Liver (tissue), 9 donors: Measurements from ENCODE around the gene SGPP1. TPM values are rescaled to one million over a fixed set of nuclear protein-coding genes. Genes with fewer than 3 reads are reported as not detected.

Experiments
- DNase-seq: peaks from one replicate; pipeline ENCODE4 v3.0.0-alpha.2; 2017; ENCODE audit warnings: low spot score
- H3K27ac ChIP-seq, 2 donors: one replicate each; pipeline ENCODE4 v1.7.0; 2013; ENCODE audit warnings: inconsistent platforms in 2 of 2, low read length in 2 of 2, control low read depth in 1 of 2, low read depth in 1 of 2, mild to moderate bottlenecking in 1 of 2
- H3K27me3 ChIP-seq, 4 donors: one replicate each; pipeline versions ENCODE4 v1.6.1 to v1.7.0; 2013; ENCODE audit warnings: low read length in 3 of 4, inconsistent platforms in 1 of 4, mild to moderate bottlenecking in 1 of 4, moderate library complexity in 1 of 4; ENCODE audit not compliant: control insufficient read depth in 4 of 4, insufficient read depth in 4 of 4
- H3K36me3 ChIP-seq, 4 donors: one replicate each; pipeline versions ENCODE4 v1.6.1 to v1.7.0; 2013; ENCODE audit warnings: low read length in 3 of 4, mild to moderate bottlenecking in 3 of 4, low read depth in 1 of 4, moderate library complexity in 1 of 4; ENCODE audit not compliant: control insufficient read depth in 4 of 4, insufficient read depth in 3 of 4
- H3K4me1 ChIP-seq, 4 donors: one replicate each; pipeline versions ENCODE4 v1.6.1 to v1.7.0; 2013; ENCODE audit warnings: low read length in 3 of 4, mild to moderate bottlenecking in 3 of 4, moderate library complexity in 1 of 4; ENCODE audit not compliant: control insufficient read depth in 4 of 4, insufficient read depth in 4 of 4
- H3K4me3 ChIP-seq, 3 donors: one replicate each; pipeline versions ENCODE4 v1.6.1 to v1.7.0; 2013; ENCODE audit warnings: low read length in 3 of 3, control low read depth in 1 of 3, low read depth in 1 of 3, mild to moderate bottlenecking in 1 of 3
- H3K9ac ChIP-seq, 2 donors: one replicate each; pipeline ENCODE4 v1.7.0; 2013; ENCODE audit warnings: low read length in 2 of 2, mild to moderate bottlenecking in 2 of 2, moderate library complexity in 2 of 2, control low read depth in 1 of 2, low read depth in 1 of 2
- H3K9me3 ChIP-seq, 4 donors: one replicate each; pipeline versions ENCODE4 v1.6.1 to v1.7.0; 2013; ENCODE audit warnings: low read length in 3 of 4; ENCODE audit not compliant: control insufficient read depth in 4 of 4
- ATF3 ChIP-seq: IDR thresholded peaks from 2 replicates; pipeline ENCODE4 v1.6.1; 2016; ENCODE audit warnings: antibody characterized with exemption
- EGR1 ChIP-seq, 2 donors: IDR thresholded peaks; 2 replicates each; pipeline ENCODE4 v1.6.1; 2016 to 2018; ENCODE audit warnings: antibody characterized with exemption in 2 of 2, low read depth in 2 of 2
- FOXA1 ChIP-seq: IDR thresholded peaks from 2 replicates; pipeline ENCODE4 v1.6.1; 2016; ENCODE audit warnings: antibody characterized with exemption
- FOXA2 ChIP-seq: IDR thresholded peaks from 2 replicates; pipeline ENCODE4 v1.6.1; 2016; ENCODE audit warnings: antibody characterized with exemption
- GABPA ChIP-seq, 2 donors: IDR thresholded peaks in 1 of 2; conservative IDR thresholded peaks in 1 of 2; 2 replicates each; pipeline ENCODE4 v1.6.1; 2016; ENCODE audit warnings: antibody characterized with exemption in 2 of 2, mild to moderate bottlenecking in 1 of 2, moderate library complexity in 1 of 2
- HNF4G ChIP-seq: IDR thresholded peaks from 2 replicates; pipeline ENCODE4 v1.6.1; 2016; ENCODE audit warnings: antibody characterized with exemption
- JUND ChIP-seq, 2 donors: IDR thresholded peaks; 2 replicates each; pipeline ENCODE4 v1.6.1; 2016; ENCODE audit warnings: antibody characterized with exemption in 2 of 2
- MAX ChIP-seq: IDR thresholded peaks from 2 replicates; pipeline ENCODE4 v1.6.1; 2016; ENCODE audit warnings: antibody characterized with exemption
- NR2F2 ChIP-seq: IDR thresholded peaks from 2 replicates; pipeline ENCODE4 v1.6.1; 2016; ENCODE audit warnings: antibody characterized with exemption
- RAD21 ChIP-seq, 2 donors: IDR thresholded peaks; 2 replicates each; pipeline ENCODE4 v1.6.1; 2016; ENCODE audit warnings: antibody characterized with exemption in 2 of 2, mild to moderate bottlenecking in 2 of 2
- REST ChIP-seq: IDR thresholded peaks from 2 replicates; pipeline ENCODE4 v1.6.1; 2016; ENCODE audit warnings: antibody characterized with exemption, mild to moderate bottlenecking
- RXRA ChIP-seq, 2 donors: IDR thresholded peaks; 2 replicates each; pipeline ENCODE4 v1.6.1; 2017 to 2018; ENCODE audit warnings: antibody characterized with exemption in 2 of 2, mild to moderate bottlenecking in 1 of 2
- SP1 ChIP-seq: IDR thresholded peaks from 2 replicates; pipeline ENCODE4 v1.6.1; 2018; ENCODE audit warnings: antibody characterized with exemption, mild to moderate bottlenecking
- YY1 ChIP-seq: IDR thresholded peaks from 2 replicates; pipeline ENCODE4 v1.6.1; 2016; ENCODE audit warnings: antibody characterized with exemption, mild to moderate bottlenecking
- WGBS: extraction: QIAGEN DNeasy Blood & Tissue Kit; methylation state at CpG from one replicate; pipeline ENCODE4 v1.1.7; 2013; 5-methylcytosine and 5-hydroxymethylcytosine counted together
- polyA plus RNA-seq, 2 donors: library from polyadenylated mRNA; stranded (reverse) in 1 of 2; unstranded in 1 of 2; fragments of 200-250 nt in 1 of 2; fragments of >200 nt in 1 of 2; fragmentation: Nextera tagmentation in 1 of 2; extraction: Ambion mirVana in 1 of 2; gene quantifications; one replicate each; pipeline versions ENCODE4 v1.2.1 to v1.2.3, GENCODE V29; 2013 to 2015
- total RNA-seq, 2 donors: library from RNA; depleted of rRNA; stranded (reverse); fragments of >200 nt; gene quantifications; one replicate each; pipeline ENCODE4 v1.2.3, GENCODE V29; 2014
- TF ChIP-seq, protein P1 (sequence below): IDR thresholded peaks from 2 replicates; pipeline ENCODE4 v1.6.1; 2016; ENCODE audit warnings: antibody characterized with exemption
- donor health status: healthy.
- donor health status: healthy.
- donor health status: healthy.
- donor health status: healthy.
- donor health status: healthy.

Gene SGPP1
- total and polyA plus RNA-seq, 4 donors = 12.3 to 32.3 (median 15.6) TPM

- Histone ChIP-seq H3K4me1 (peaks cover 0 to 17% (median 4%) of the 10 kb centered on the region in 4 donors), H3K9ac (no peak overlapping the region), H3K27me3 (no peaks in the 10 kb centered on the region), H3K27ac (no peak overlapping the region), H3K9me3 (no peaks in the 10 kb centered on the region), H3K4me3 (no peak overlapping the region), H3K36me3 (no peaks in the 10 kb centered on the region)
- WGBS = 69% methylated on average over 3 of the region's 3 CpGs
- DNase-seq = no peak
- no peak for TF ChIP-seq HNF4G
- TF ChIP-seq RXRA (IDR thresholded peaks at IDR 0.05) = no peak
- no peak for TF ChIP-seq GABPA (IDR thresholded peaks at IDR 0.05 in 1 of 2, conservative IDR thresholded peaks at IDR 0.05 in 1 of 2)
- no peak for TF ChIP-seq REST
- TF ChIP-seq FOXA1 = no peak
- TF ChIP-seq JUND (IDR thresholded peaks at IDR 0.05) = no peak
- no peak for TF ChIP-seq EGR1 (IDR thresholded peaks at IDR 0.05; ENCODE audit: low read depth in 2 of 2)
- TF ChIP-seq, protein P1, sequence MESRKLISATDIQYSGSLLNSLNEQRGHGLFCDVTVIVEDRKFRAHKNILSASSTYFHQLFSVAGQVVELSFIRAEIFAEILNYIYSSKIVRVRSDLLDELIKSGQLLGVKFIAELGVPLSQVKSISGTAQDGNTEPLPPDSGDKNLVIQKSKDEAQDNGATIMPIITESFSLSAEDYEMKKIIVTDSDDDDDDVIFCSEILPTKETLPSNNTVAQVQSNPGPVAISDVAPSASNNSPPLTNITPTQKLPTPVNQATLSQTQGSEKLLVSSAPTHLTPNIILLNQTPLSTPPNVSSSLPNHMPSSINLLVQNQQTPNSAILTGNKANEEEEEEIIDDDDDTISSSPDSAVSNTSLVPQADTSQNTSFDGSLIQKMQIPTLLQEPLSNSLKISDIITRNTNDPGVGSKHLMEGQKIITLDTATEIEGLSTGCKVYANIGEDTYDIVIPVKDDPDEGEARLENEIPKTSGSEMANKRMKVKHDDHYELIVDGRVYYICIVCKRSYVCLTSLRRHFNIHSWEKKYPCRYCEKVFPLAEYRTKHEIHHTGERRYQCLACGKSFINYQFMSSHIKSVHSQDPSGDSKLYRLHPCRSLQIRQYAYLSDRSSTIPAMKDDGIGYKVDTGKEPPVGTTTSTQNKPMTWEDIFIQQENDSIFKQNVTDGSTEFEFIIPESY = no peak
- TF ChIP-seq SP1 = no peak
- TF ChIP-seq FOXA2 = no peak
Measured at GRCh38 chr14:63730659-63731058, 2.8 kb upstream of the SGPP1 start.

DNA sequence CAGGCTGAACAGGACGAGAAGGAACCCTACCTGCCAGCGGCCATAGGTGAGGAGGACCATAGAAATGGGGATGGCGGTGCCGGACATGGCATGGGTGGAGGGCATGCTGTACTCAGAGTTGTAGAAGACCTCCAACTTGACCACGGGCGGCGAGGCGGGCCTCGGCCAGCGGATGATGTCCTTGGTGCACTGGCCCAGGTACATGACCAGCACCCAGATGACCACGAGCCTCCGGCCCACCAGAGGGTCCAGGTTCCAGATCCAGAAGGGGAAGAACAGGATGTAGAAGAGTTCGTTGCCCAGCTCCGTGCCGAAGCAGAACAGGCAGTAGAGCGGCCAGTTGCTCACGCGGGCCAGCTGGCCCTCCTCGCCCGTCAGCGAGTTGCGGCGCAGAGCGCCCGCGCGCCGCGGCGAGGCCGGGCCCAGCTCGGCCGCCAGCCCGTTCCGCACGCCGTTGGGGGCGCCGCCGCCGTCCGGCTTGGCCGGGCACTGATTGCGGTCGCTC is 582 bp downstream of the SGPP1 start:
- DNase-seq = peak; percentile 50
- Histone ChIP-seq H3K9me3 (no peaks in the 10 kb centered on the region), H3K27me3 (no peaks in the 10 kb centered on the region), H3K4me1 (peaks cover 3 to 24% (median 7%) of the 10 kb centered on the region in 4 donors), H3K36me3 (peaks cover 0 to 2% (median 0%) of the 10 kb centered on the region in 4 donors), H3K27ac (peak overlapping the region; percentile 84 to 95), H3K9ac (peak overlapping the region; percentile 88 to 96), H3K4me3 (peak overlapping the region; percentile 92 to 100 (median 99))
- TF ChIP-seq YY1 (peak; percentile 19), NR2F2 (no peak)
- WGBS = under 1% methylated on average over 45 of the region's 45 CpGs

DNA sequence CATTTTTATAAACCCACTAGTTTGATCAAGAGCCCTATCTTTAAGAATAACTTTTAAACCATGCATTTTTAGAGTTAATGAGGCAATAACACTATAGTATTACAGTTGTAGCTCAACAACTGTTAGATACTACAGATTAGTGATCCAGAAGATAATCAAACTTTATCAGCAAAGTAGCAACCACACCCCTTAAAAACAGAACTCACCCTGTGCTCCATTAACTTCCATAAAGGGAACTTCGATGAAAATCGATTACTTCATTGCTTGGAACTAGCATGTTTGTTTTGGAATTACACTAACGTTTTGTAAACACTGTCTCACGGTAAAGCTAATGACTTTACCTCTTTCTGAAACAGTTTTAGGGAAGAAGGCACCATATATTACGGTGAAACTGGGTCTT is 1.4 kb downstream of the SGPP1 start:
- no peaks in the 10 kb centered on the region for H3K27me3 ChIP-seq
- WGBS = 3% methylated on average over 5 of the region's 5 CpGs
- peaks cover 0 to 2% (median 0%) of the 10 kb centered on the region in 4 donors for H3K36me3 ChIP-seq
- no peaks in the 10 kb centered on the region for H3K9me3 ChIP-seq
- peak overlapping the region; percentile 84 to 95 for H3K27ac ChIP-seq
- H3K4me1 ChIP-seq = peaks cover 3 to 24% (median 7%) of the 10 kb centered on the region in 4 donors
- peak overlapping the region; percentile 92 to 100 (median 99) for H3K4me3 ChIP-seq
- no peak for DNase-seq
- peak overlapping the region; percentile 88 to 96 for H3K9ac ChIP-seq
- TF ChIP-seq YY1 (peak; percentile 45), EGR1 (IDR thresholded peaks at IDR 0.05; ENCODE audit: low read depth in 2 of 2) (no peak), ATF3 (no peak), MAX (peak; percentile 9), NR2F2 (no peak), JUND (IDR thresholded peaks at IDR 0.05) (peak in 1 of 2 donors; percentile 44), SP1 (no peak), FOXA2 (peak; percentile 79), RAD21 (IDR thresholded peaks at IDR 0.05) (peak; percentile 12 to 28), RXRA (IDR thresholded peaks at IDR 0.05) (peak in 1 of 2 donors; percentile 29), REST (peak; percentile 10)
- TF ChIP-seq, protein P1 = no peak
